Parathyroid adenoma (tissue), 2 donors: ENCODE results near the gene TEX261.
A peak's percentile ranks its signal among the peaks of the same experiment; 100 is the strongest.
"Not testable (repeated sequence)": the region's sequence is repeated elsewhere in the genome, so short reads cannot be mapped to it uniquely, and the experiment has no call there.

Source experiments
- H2AFZ ChIP-seq: fragments of 300-600 bp; sonication (generic); one replicate; pipeline ENCODE4 v1.7.0; 2017; ENCODE audit warnings: antibody characterized with exemption, mild to moderate bottlenecking
- H3K27ac ChIP-seq: fragments of 300-600 bp; sonication (generic); one replicate; pipeline ENCODE4 v1.7.0; 2017
- H3K27me3 ChIP-seq: fragments of 300-600 bp; sonication (generic); one replicate; pipeline ENCODE4 v1.7.0; 2017; ENCODE audit warnings: low read length; ENCODE audit not compliant: control insufficient read depth, insufficient read depth
- H3K36me3 ChIP-seq: fragments of 300-600 bp; sonication (generic); one replicate; pipeline ENCODE4 v1.7.0; 2017; ENCODE audit warnings: low read length; ENCODE audit not compliant: control insufficient read depth, insufficient read depth
- H3K4me1 ChIP-seq: fragments of 300-600 bp; sonication (generic); one replicate; pipeline ENCODE4 v1.7.0; 2017; ENCODE audit warnings: control low read depth
- H3K4me2 ChIP-seq: fragments of 300-600 bp; sonication (generic); one replicate; pipeline ENCODE4 v1.7.0; 2017; ENCODE audit warnings: low read length
- H3K4me3 ChIP-seq: fragments of 300-600 bp; sonication (generic); one replicate; pipeline ENCODE4 v1.7.0; 2017; ENCODE audit warnings: low read depth, low read length
- H3K79me2 ChIP-seq: fragments of 300-600 bp; sonication (generic); one replicate; pipeline ENCODE4 v1.7.0; 2017; ENCODE audit warnings: control low read depth
- H3K9ac ChIP-seq: fragments of 300-600 bp; sonication (generic); one replicate; pipeline ENCODE4 v1.7.0; 2017; ENCODE audit warnings: mild to moderate bottlenecking
- H3K9me3 ChIP-seq: fragments of 300-600 bp; sonication (generic); one replicate; pipeline ENCODE4 v1.7.0; 2017; ENCODE audit warnings: low read length; ENCODE audit not compliant: control insufficient read depth
- CTCF ChIP-seq: fragments of 300-600 bp; sonication (generic); IDR thresholded peaks from one replicate; pipeline ENCODE4 v1.7.0; 2017; ENCODE audit warnings: antibody characterized with exemption, mild to moderate bottlenecking
- donor health status: primary hyperparathyroidism.

Gene TEX261

GRCh38 chr2:71001981-71002570, 7.4 kb upstream of the TEX261 start:
- Histone ChIP-seq H3K36me3 (no peaks in the 10 kb centered on the region), H3K9ac (no peak overlapping the region), H2AFZ (no peak overlapping the region), H3K9me3 (no peaks in the 10 kb centered on the region), H3K79me2 (no peaks in the 10 kb centered on the region), H3K4me2 (no peak overlapping the region), H3K27me3 (no peaks in the 10 kb centered on the region), H3K4me1 (no peaks in the 10 kb centered on the region), H3K27ac (no peak overlapping the region), H3K4me3 (no peak overlapping the region)
- TF ChIP-seq CTCF: no peak

- H2AFZ ChIP-seq: no peak overlapping the region
- H3K36me3 ChIP-seq: no peaks in the 10 kb centered on the region
- no peaks in the 10 kb centered on the region for H3K79me2 ChIP-seq
- TF ChIP-seq CTCF: no peak
- no peak overlapping the region for H3K4me3 ChIP-seq
- H3K9ac ChIP-seq: no peak overlapping the region
- no peaks in the 10 kb centered on the region for H3K4me1 ChIP-seq
- H3K9me3 ChIP-seq: no peaks in the 10 kb centered on the region
- H3K27me3 ChIP-seq: no peaks in the 10 kb centered on the region
- H3K27ac ChIP-seq: no peak overlapping the region
- H3K4me2 ChIP-seq: no peak overlapping the region
Observed at GRCh38 chr2:71001592-71001927, 6.9 kb upstream of the TEX261 start.

- no peaks in the 10 kb centered on the region for H3K4me1 ChIP-seq
- H3K9me3 ChIP-seq: no peaks in the 10 kb centered on the region
- H3K4me2 ChIP-seq: peak overlapping the region; percentile 61
- H3K9ac ChIP-seq: no peak overlapping the region
- no peaks in the 10 kb centered on the region for H3K36me3 ChIP-seq
- peak; percentile 95 for TF ChIP-seq CTCF
- no peaks in the 10 kb centered on the region for H3K79me2 ChIP-seq
- H3K4me3 ChIP-seq: peak overlapping the region; percentile 37
- H2AFZ ChIP-seq: peak overlapping the region; percentile 99
- H3K27me3 ChIP-seq: no peaks in the 10 kb centered on the region
- H3K27ac ChIP-seq: no peak overlapping the region
Observed at GRCh38 chr2:71000780-71001591, 6.3 kb upstream of the TEX261 start.

GRCh38 chr2:70999931-71000330, 5.3 kb upstream of the TEX261 start:
- not testable (repeated sequence) for H3K27me3 ChIP-seq, H3K79me2 ChIP-seq, H3K4me1 ChIP-seq, H3K36me3 ChIP-seq, H3K4me3 ChIP-seq, H2AFZ ChIP-seq, H3K9ac ChIP-seq, H3K9me3 ChIP-seq, H3K4me2 ChIP-seq, H3K27ac ChIP-seq

GRCh38 chr2:70999362-70999761, 4.7 kb upstream of the TEX261 start:
- Histone ChIP-seq H3K27me3 (no peaks in the 10 kb centered on the region), H3K9me3 (no peaks in the 10 kb centered on the region), H3K4me3 (no peak overlapping the region), H3K4me2 (no peak overlapping the region), H3K79me2 (peaks cover 3% of the 10 kb centered on the region), H2AFZ (no peak overlapping the region), H3K9ac (no peak overlapping the region), H3K36me3 (no peaks in the 10 kb centered on the region), H3K4me1 (peaks cover 7% of the 10 kb centered on the region), H3K27ac (no peak overlapping the region)
- TF ChIP-seq CTCF: no peak

- not testable (repeated sequence) for H3K4me3 ChIP-seq, H3K9me3 ChIP-seq, H2AFZ ChIP-seq, H3K4me2 ChIP-seq, H3K9ac ChIP-seq, H3K36me3 ChIP-seq, H3K79me2 ChIP-seq, H3K27ac ChIP-seq, H3K27me3 ChIP-seq, H3K4me1 ChIP-seq
Observed at GRCh38 chr2:70998885-70999284, 4.2 kb upstream of the TEX261 start.
